Natural killer cell (primary cell): ENCODE results near the gene CNGA1. TPM values are rescaled to one million over a fixed set of nuclear protein-coding genes. Genes with fewer than 3 reads are reported as not detected.
"Not testable (repeated sequence)": the region's sequence is repeated elsewhere in the genome, so short reads cannot be mapped to it uniquely, and the experiment has no call there.

Experiments
- ATAC-seq, 3 donors: fragments of 150-1000 bp in 2 of 3; fragments of 200-7000 bp in 1 of 3; cut with Tn5 transposase; 1 replicate in 1 of 3; 2 replicates in 2 of 3; pipeline ENCODE4 v1.10.0; 2021; ENCODE audit warnings: mild to moderate bottlenecking in 2 of 3, moderate library complexity in 2 of 3
- DNase-seq, 2 donors: peaks; one replicate each; pipeline versions ENCODE4 v3.0.0 to v3.0.0-alpha.2; 2013 to 2021; ENCODE audit warnings: mixed read lengths in 1 of 2
- H3K27ac ChIP-seq: one replicate; pipeline ENCODE4 v1.5.1; 2013; ENCODE audit warnings: mild to moderate bottlenecking, low read length
- H3K27me3 ChIP-seq: one replicate; pipeline ENCODE4 v1.6.1; 2013; ENCODE audit warnings: low read length; ENCODE audit not compliant: control insufficient read depth, insufficient read depth
- H3K36me3 ChIP-seq: one replicate; pipeline ENCODE4 v1.6.1; 2013; ENCODE audit warnings: low read length; ENCODE audit not compliant: control insufficient read depth, insufficient read depth
- H3K4me1 ChIP-seq: one replicate; pipeline ENCODE4 v1.6.1; 2013; ENCODE audit warnings: low read length; ENCODE audit not compliant: control insufficient read depth, insufficient read depth
- H3K4me3 ChIP-seq: one replicate; pipeline ENCODE4 v1.5.1; 2013; ENCODE audit warnings: low read length
- H3K9me3 ChIP-seq: one replicate; pipeline ENCODE4 v1.6.1; 2013; ENCODE audit warnings: low read length; ENCODE audit not compliant: control insufficient read depth, insufficient read depth
- H3K27ac Mint-ChIP-seq, 2 donors: one replicate each; pipeline ENCODE4 v1.8.0; 2022; ENCODE audit warnings: mild to moderate bottlenecking in 2 of 2, mixed read lengths in 2 of 2, moderate library complexity in 1 of 2
- H3K27me3 Mint-ChIP-seq, 2 donors: one replicate each; pipeline ENCODE4 v1.8.0; 2022; ENCODE audit warnings: low read depth in 2 of 2, mixed read lengths in 2 of 2
- H3K36me3 Mint-ChIP-seq: one replicate; pipeline ENCODE4 v1.8.0; 2022; ENCODE audit warnings: mixed read lengths
- H3K4me1 Mint-ChIP-seq, 2 donors: one replicate each; pipeline ENCODE4 v1.8.0; 2022; ENCODE audit warnings: mixed read lengths in 2 of 2
- H3K4me3 Mint-ChIP-seq: one replicate; pipeline ENCODE4 v1.8.0; 2022; ENCODE audit warnings: mild to moderate bottlenecking, moderate library complexity, mixed read lengths
- H3K9me3 Mint-ChIP-seq, 2 donors: one replicate each; pipeline ENCODE4 v1.8.0; 2022; ENCODE audit warnings: mixed read lengths in 2 of 2
- CTCF ChIP-seq: fragments of 200-600 bp; IDR thresholded peaks from one replicate; pipeline ENCODE4 v1.8.0; 2022; ENCODE audit warnings: antibody characterized with exemption
- WGBS: methylation state at CpG from one replicate; pipeline ENCODE4 v1.1.7; 2013; ENCODE audit warnings: missing lambda C conversion rate; ENCODE audit not compliant: insufficient coverage; 5-methylcytosine and 5-hydroxymethylcytosine counted together
- intact Hi-C: fragments of 100-400 bp; cut with micrococcal nuclease; formaldehyde crosslinking; loops from one replicate; pipeline ENCODE4 v1.14.2; 2022
- total RNA-seq, 4 donors: library from RNA; stranded (reverse); fragments of 120-200 nt in 1 of 4; gene quantifications; one replicate each; pipeline versions ENCODE4 v1.2.3 to v1.2.4, GENCODE V29; 2013 to 2022

The CNGA1 gene
- total RNA-seq, 3 donors from 2014 or later (not counting 1 experiment from before 2014, with no cell fraction given) = not detected

DNA sequence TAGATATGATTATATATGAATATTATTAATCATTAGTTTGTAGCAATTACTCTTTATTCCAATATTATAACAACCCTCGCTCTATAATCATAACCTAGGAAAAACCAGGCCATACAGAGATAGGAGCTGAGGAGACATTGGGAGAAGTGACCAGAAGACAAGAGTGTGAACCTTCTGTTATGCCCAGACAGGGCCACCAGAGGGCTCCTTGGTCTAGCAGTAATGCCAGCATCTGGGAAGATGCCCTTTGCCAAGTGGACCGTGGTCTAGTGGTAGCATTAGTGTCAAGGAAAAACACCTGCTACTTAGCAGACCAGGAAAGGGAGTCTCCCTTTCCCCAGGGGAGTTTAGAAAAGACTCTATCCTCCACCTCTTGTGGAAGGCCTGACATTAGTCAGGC lies 12.9 kb downstream of the CNGA1 start:
- not testable (repeated sequence) for H3K4me3 ChIP-seq, H3K27ac ChIP-seq, H3K27me3 ChIP-seq, H3K4me1 ChIP-seq, H3K4me1 Mint-ChIP-seq, ATAC-seq, H3K4me3 Mint-ChIP-seq, H3K36me3 Mint-ChIP-seq, H3K9me3 Mint-ChIP-seq, H3K9me3 ChIP-seq, H3K36me3 ChIP-seq, H3K27ac Mint-ChIP-seq, H3K27me3 Mint-ChIP-seq
- DNase-seq = peak in 1 of 2 donors; percentile 37
- intact Hi-C loops = loop anchor here (1.0 kb wide), 1 partner anchor 84 kb away; no protein-coding TSS in a partner anchor
- peak; percentile 53 for TF ChIP-seq CTCF
- WGBS = 90% methylated on average over 1 of the region's 2 CpGs

DNA sequence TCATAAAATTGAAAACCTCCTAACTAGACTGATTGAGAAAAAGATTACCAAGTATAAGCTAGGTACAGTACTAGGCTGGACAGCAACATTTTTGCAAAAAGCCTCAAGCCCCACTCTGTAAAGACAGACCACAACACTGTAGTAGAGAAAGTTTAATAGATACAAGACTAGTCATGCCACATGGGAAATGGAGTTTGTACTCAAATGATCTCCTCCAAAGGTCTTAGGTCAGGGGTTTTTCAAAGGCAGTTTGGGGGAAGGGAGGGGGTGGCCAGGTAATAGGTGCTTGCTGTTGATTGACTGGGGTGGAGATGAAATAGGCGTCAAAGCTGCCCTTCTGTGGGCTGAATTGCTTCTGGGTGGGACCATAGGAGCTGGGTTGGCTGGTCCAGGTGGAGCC lies 14.2 kb downstream of the CNGA1 start:
- DNase-seq (no peak), ATAC-seq (no peak)
- Mint-ChIP-seq H3K4me3 (no peak overlapping the region), H3K27me3 (peaks cover 0 to 3% of the 10 kb centered on the region in 2 donors), H3K4me1 (no peaks in the 10 kb centered on the region), H3K9me3 (peaks cover 0 to 2% of the 10 kb centered on the region in 2 donors), H3K36me3 (peaks cover 7% of the 10 kb centered on the region), H3K27ac (no peak overlapping the region)
- Histone ChIP-seq H3K27ac (no peak overlapping the region), H3K4me3 (no peak overlapping the region), H3K4me1 (no peaks in the 10 kb centered on the region), H3K9me3 (peaks cover 3% of the 10 kb centered on the region), H3K27me3 (no peaks in the 10 kb centered on the region), H3K36me3 (no peaks in the 10 kb centered on the region)
- intact Hi-C loops = no loop called here
- WGBS = 85% methylated on average over 1 of the region's 1 CpG
- no peak for TF ChIP-seq CTCF

DNA sequence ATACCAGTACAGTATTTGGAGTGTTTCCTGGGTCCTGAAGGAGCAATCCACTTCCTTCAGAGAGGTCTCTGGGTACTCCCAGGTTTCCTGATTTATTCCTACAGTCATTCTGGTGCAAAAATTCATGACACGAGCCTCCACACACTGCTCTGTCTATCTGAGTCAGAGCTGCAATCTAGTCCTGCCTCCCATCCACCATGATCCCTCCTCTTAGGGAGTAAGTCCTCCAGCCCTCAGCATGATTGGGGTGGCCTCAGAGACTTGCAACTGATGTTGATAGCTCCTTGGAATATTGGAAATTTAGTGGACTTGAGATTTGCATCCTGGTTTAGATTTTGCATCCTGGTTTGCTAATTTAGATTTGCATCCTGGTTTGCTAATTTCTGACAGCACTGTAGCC lies 20.5 kb downstream of the CNGA1 start:
- intact Hi-C loops = no loop called here
- H3K27ac Mint-ChIP-seq = no peak overlapping the region
- Histone ChIP-seq H3K27ac (no peak overlapping the region), H3K27me3 (no peaks in the 10 kb centered on the region), H3K4me3 (no peak overlapping the region), H3K9me3 (peaks cover 3% of the 10 kb centered on the region), H3K4me1 (no peaks in the 10 kb centered on the region), H3K36me3 (no peaks in the 10 kb centered on the region)
- H3K27me3 Mint-ChIP-seq = peaks cover 5 to 6% of the 10 kb centered on the region in 2 donors
- 90% methylated on average over 1 of the region's 1 CpG for WGBS
- no peak for TF ChIP-seq CTCF
- no peak overlapping the region for H3K4me3 Mint-ChIP-seq
- ATAC-seq (no peak), DNase-seq (no peak)
- peaks cover 0 to 3% of the 10 kb centered on the region in 2 donors for H3K9me3 Mint-ChIP-seq
- peaks cover 9% of the 10 kb centered on the region for H3K36me3 Mint-ChIP-seq
- peaks cover 0 to 6% of the 10 kb centered on the region in 2 donors for H3K4me1 Mint-ChIP-seq

- H3K36me3 ChIP-seq, intact Hi-C loops, H3K4me1 ChIP-seq, H3K4me3 Mint-ChIP-seq, ATAC-seq, H3K4me1 Mint-ChIP-seq, H3K4me3 ChIP-seq, H3K27ac Mint-ChIP-seq, H3K9me3 Mint-ChIP-seq, DNase-seq, H3K27me3 ChIP-seq, H3K27ac ChIP-seq: not testable (repeated sequence)
- peaks cover 10% of the 10 kb centered on the region for H3K9me3 ChIP-seq
- Mint-ChIP-seq H3K36me3 (peaks cover 16% of the 10 kb centered on the region), H3K27me3 (peaks cover 11 to 14% of the 10 kb centered on the region in 2 donors)
- 100% methylated on average over 1 of the region's 1 CpG for WGBS
These were observed 24.0 kb downstream of the CNGA1 start for GRCh38 chr4:47992475-47992874.
